Ovary (tissue), 3 donors: Measurements from ENCODE around the gene CALY.

Source experiments
- CTCF ChIP-seq, 3 donors: fragments of 450-650 bp in 2 of 3; fragments of 200-600 bp in 1 of 3; IDR thresholded peaks; one replicate each; pipeline versions ENCODE4 v1.5.1 to v1.8.0; 2016 to 2022; ENCODE audit warnings: antibody characterized with exemption in 3 of 3, mild to moderate bottlenecking in 1 of 3
- POLR2A ChIP-seq: fragments of 450-650 bp; IDR thresholded peaks from one replicate; pipeline ENCODE4 v1.6.1; 2017; ENCODE audit warnings: antibody characterized with exemption, mild to moderate bottlenecking, moderate library complexity
- donor health status: DM: no; HTN: no; CAD: no.

GRCh38 chr10:133299224-133299623 is 37.5 kb downstream of the CALY start:
- TF ChIP-seq CTCF (IDR thresholded peaks at IDR 0.05) (no peak), POLR2A (no peak)
